ENCODE measurements around the gene OAT.

Gene OAT

GRCh38 chr10:124394583-124394982 lies 24.1 kb downstream of the OAT start:
- no peak for DNase-seq

- no peak for DNase-seq
Observed at GRCh38 chr10:124392626-124393342, 25.9 kb downstream of the OAT start.

GRCh38 chr10:124390471-124391187 lies 28.1 kb downstream of the OAT start:
- no peak for DNase-seq

- DNase-seq = no peak
Observed at GRCh38 chr10:124389613-124390361, 28.9 kb downstream of the OAT start.

- DNase-seq = peak; percentile 94
Observed at GRCh38 chr10:124388823-124389612, 29.7 kb downstream of the OAT start.

- no peak for DNase-seq
Observed at GRCh38 chr10:124388476-124388822, 30.3 kb downstream of the OAT start.

- DNase-seq = no peak
Observed at GRCh38 chr10:124387078-124387874, 31.4 kb downstream of the OAT start.

GRCh38 chr10:124386186-124387077 lies 32.3 kb downstream of the OAT start:
- no peak for DNase-seq

GRCh38 chr10:124385627-124386185 lies 33.0 kb downstream of the OAT start:
- no peak for DNase-seq

- DNase-seq = no peak
Observed at GRCh38 chr10:124384591-124385190, 34.0 kb downstream of the OAT start.

- DNase-seq = no peak
Observed at GRCh38 chr10:124384172-124384571, 34.6 kb downstream of the OAT start.

GRCh38 chr10:124383496-124383895 lies 35.2 kb downstream of the OAT start:
- DNase-seq = no peak

- DNase-seq = no peak
Observed at GRCh38 chr10:124381011-124381611, 37.6 kb downstream of the OAT start.

GRCh38 chr10:124380256-124380995 lies 38.3 kb downstream of the OAT start:
- no peak for DNase-seq

- no peak for DNase-seq
Observed at GRCh38 chr10:124379609-124380193, 39.0 kb downstream of the OAT start.

- no peak for DNase-seq
Observed at GRCh38 chr10:124378881-124379471, 39.7 kb downstream of the OAT start.

GRCh38 chr10:124378271-124378670 lies 40.5 kb downstream of the OAT start:
- no peak for DNase-seq

GRCh38 chr10:124377101-124377500 lies 41.6 kb downstream of the OAT start:
- no peak for DNase-seq
